ENCODE measurements around the gene EFNA5.

DNA sequence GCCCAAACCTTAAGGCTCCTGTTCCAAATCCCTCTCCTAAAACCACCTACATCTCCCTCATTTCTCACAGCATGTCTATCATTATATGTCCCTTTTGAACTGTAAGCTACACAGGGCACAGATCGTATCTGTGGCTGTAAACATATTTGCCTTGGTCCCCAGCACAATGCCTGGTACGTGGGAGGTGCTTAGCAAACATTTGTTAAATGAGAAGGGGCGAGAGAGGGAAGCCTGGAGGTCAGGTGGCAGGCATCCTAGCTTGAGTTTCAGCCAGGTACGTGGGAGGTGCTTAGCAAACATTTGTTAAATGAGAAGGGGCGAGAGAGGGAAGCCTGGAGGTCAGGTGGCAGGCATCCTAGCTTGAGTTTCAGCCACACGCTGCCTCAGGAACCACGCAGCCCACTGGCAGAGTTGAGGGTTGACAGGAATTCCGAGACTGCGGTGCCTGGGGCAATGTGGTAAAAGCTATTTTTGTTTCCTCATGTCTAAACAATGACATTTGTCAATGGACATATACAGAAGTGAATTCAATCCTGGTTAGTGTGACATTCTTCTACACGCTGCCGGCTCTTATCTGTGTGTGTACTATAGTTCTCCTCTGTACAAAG is 113.6 kb downstream of the EFNA5 start:
- TF ChIP-seq ATF3 (IDR thresholded peaks at IDR 0.05) (no peak), SP1 (IDR thresholded peaks at IDR 0.05) (no peak), RXRA (IDR thresholded peaks at IDR 0.05) (peak in 1 of 2 donors; percentile 31), CTCF (IDR thresholded peaks at IDR 0.05; ENCODE audit: low read depth, low read length, missing input control) (no peak)
- TF ChIP-seq, protein P1, sequence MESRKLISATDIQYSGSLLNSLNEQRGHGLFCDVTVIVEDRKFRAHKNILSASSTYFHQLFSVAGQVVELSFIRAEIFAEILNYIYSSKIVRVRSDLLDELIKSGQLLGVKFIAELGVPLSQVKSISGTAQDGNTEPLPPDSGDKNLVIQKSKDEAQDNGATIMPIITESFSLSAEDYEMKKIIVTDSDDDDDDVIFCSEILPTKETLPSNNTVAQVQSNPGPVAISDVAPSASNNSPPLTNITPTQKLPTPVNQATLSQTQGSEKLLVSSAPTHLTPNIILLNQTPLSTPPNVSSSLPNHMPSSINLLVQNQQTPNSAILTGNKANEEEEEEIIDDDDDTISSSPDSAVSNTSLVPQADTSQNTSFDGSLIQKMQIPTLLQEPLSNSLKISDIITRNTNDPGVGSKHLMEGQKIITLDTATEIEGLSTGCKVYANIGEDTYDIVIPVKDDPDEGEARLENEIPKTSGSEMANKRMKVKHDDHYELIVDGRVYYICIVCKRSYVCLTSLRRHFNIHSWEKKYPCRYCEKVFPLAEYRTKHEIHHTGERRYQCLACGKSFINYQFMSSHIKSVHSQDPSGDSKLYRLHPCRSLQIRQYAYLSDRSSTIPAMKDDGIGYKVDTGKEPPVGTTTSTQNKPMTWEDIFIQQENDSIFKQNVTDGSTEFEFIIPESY (IDR thresholded peaks at IDR 0.05), result no peak

All from liver (tissue), 3 donors.